Mucosa of gallbladder (tissue), 1 donor: ENCODE results near the gene ARHGEF1. TPM values are rescaled to one million over a fixed set of nuclear protein-coding genes. Genes with fewer than 3 reads are reported as not detected.
A peak's percentile ranks its signal among the peaks of the same experiment; 100 is the strongest.

Experiments used
- DNase-seq: peaks from one replicate; pipeline ENCODE4 v3.0.0-alpha.2; 2020; ENCODE audit warnings: low spot score
- total RNA-seq: library from RNA; stranded (reverse); gene quantifications from one replicate; pipeline ENCODE4 v1.2.1, GENCODE V29; 2021
- donor health status: DM: no; HTN: no; CAD: no.

The ARHGEF1 gene
- total RNA-seq, 1 donor from 2014 or later, result 115 TPM

DNA sequence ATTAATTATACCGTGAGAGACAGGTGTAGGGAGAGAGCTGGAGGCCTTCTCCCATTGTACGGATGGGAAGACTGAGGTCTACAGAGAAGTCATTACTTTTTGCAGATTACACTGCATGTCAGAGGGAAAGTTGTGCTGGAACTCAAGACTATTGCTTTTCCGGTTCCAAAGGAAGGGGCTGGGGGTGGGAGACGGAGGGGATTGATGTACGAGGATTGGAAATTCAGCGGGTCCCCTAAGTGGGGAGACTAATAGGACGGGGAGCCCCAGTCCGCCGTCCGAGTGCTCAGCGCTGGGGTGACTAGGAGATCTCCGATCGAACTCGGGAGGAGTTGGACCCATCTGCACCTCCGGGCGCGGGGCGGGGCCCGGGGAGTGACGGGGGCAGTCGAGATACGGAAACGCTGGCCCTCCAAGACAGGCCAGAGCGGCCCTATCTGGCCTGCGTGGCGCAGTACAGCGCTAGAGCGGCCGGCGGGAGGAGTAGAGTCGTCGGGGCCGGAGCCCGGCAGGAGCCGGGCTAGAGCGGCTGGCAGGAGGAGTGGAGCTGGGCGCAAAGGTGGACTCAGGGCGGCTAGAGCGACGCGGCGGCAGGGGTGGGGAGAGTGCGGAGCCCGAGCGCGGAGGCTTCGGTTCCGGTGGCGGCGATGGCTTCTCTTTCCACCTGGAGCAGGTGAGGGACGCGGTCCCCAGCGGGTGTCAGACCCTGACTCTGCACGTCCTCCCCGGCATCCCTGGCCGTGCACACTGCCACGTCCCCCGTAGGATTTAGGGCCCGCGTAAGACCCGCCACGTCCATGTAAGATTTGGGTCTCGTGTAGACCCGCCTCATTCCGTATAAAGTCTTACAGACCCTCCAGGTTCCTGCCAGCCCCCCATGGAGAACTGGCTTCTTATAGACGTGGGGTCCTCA is 1.1 kb downstream of the ARHGEF1 start:
- peak; percentile 96 for DNase-seq

- peak; percentile 29 for DNase-seq
Measured at GRCh38 chr19:41886761-41887710, 4.1 kb downstream of the ARHGEF1 start.

- peak; percentile 60 for DNase-seq
Measured at GRCh38 chr19:41887711-41888382, 4.9 kb downstream of the ARHGEF1 start.

GRCh38 chr19:41888926-41889325 is 5.9 kb downstream of the ARHGEF1 start:
- DNase-seq, result no peak

- DNase-seq, result no peak
Measured at GRCh38 chr19:41889896-41890295, 6.9 kb downstream of the ARHGEF1 start.

- no peak for DNase-seq
Measured at GRCh38 chr19:41890936-41891335, 8.0 kb downstream of the ARHGEF1 start.

DNA sequence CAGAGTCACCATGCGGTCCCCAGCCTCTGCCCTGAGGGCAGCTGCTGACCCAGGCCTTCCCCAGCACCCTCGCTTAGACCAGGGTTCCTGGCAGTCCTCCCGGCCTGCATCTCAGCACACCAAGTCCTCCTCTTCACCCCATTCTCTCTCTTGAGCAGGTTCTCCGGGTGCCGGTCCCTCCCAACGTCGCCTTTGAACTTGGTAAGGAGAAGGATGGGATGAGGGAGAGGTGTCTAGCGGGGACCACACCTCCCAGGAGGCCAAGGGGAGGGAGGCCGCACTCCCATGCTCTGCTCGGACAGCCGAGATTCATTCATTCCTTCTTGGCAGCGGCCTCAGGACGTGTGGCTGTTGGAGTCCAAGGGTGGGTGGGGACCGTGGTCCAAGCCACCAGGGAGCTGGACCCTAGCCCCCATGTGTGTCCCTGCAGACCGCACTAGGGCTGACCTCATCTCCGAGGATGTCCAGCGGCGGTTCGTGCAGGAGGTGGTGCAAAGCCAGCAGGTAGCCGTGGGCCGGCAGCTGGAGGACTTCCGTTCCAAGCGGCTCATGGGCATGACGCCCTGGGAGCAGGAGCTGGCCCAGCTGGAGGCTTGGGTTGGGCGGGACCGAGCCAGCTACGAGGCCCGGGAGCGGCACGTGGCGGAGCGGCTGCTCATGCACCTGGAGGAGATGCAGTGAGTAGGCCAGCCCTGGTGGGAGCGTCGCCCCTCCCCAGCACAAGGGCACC is 9.4 kb downstream of the ARHGEF1 start:
- no peak for DNase-seq

DNA sequence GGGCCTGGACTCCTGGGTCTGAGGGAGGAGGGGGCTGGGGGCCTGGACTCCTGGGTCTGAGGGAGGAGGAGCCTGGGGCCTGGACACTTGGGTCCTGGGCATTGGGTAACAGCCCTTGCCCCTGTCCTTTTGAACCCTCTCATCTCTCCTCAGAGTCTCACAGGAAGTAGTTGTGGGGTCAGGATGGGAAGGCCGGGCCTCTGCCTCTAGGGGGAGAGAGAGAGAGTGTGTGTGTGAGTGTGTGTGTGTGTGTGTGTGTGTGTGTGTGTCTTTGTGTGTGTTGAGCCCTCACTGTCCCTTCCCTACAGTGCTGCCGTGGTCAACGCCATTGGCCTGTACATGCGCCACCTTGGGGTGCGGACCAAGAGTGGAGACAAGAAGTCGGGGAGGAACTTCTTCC is 10.9 kb downstream of the ARHGEF1 start:
- no peak for DNase-seq

DNA sequence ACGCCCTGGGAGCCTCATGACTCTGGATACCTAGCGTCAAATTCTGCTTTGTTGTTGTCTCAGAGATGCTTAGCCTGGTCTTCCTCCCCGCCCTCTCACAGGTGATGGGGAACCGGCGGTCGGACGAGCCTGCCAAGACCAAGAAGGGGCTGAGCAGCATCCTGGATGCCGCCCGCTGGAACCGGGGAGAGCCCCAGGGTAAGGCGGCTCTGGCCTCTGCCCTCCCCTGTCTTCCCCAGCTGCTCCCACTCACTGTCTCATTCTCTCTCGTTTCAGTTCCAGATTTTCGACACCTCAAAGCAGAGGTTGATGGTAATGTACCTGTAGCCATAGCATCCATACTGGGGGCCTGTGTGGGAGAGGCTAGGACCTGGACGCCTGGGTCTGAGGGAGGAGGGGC is 11.4 kb downstream of the ARHGEF1 start:
- DNase-seq, result no peak

DNA sequence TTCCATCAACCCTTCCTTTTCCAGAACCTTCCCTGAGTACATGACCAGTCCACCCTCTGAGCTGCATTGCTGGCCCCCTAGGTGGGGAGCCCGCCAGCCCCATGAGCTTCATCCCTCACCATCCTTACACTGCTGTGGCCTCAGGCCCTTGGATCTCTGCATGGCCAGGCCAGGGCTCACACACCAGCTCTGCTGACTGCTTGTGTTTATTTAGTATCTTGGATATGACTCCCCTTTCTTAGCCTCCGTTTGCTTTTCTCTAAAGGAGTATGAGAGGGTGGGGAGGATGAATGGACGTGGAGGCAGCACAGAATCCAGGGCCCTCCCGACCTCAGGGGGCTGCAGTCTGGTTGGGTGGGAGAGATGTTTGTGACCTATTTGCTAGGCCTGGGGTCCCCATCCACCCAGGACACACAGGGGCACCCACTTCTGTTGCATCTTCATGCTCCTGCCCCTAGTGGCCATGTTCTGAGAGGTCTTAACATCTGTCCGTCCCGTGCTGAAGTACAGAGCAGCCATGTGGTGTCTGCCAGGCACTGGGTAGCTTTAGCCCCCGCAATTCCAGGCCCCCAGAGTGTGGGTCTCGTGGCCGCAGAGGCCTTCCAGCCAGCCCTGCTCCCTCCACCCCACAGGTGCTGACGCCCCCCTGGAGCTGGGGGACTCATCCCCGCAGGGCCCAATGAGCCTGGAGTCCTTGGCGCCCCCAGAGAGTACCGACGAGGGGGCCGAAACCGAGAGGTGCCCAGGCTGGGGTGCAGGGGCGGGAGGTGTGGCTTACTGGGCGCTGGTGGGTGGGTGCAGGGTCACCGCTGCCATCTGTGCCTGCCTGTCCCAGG is 13.0 kb downstream of the ARHGEF1 start:
- no peak for DNase-seq

DNA sequence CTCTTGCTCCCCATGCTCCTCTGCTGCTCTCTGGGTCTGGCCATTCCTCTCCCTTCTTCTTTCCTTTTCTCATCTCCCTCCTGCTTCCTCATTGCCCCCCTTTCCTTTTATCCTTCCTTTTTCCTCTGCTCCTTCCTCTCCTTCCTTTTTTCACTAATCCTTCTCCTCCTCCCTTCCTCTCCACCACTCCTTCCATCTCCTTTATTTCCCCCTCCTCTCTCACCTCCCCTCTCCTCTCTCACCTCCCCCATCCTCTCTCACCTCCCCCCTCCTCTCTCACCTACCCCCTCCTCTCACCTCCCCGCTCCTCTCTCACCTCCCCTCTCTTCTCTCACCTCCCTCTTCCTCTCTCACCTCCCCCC is 13.6 kb downstream of the ARHGEF1 start:
- DNase-seq, result no peak

DNA sequence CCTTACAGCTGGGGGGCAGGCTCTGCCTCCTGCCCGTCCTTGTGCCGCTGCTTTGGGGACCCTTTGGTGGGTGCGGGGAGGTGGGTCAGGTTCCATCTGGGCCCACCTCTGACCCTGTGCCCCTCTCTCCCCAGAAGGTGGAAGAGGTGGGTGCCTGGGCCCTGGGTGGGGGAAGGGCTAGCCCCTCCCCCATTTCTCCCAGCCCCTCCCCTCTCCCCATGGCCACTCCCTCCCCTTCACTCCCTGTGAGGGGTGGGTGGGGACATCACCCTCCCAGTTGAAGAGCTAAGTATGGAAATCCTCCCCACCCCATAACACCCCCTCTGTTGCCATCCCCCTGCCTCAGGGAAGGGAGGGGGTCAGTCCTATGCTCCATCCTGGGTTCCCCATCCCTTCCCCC is 14.2 kb downstream of the ARHGEF1 start:
- no peak for DNase-seq

- DNase-seq, result no peak
Measured at GRCh38 chr19:41897820-41898219, 14.8 kb downstream of the ARHGEF1 start.

DNA sequence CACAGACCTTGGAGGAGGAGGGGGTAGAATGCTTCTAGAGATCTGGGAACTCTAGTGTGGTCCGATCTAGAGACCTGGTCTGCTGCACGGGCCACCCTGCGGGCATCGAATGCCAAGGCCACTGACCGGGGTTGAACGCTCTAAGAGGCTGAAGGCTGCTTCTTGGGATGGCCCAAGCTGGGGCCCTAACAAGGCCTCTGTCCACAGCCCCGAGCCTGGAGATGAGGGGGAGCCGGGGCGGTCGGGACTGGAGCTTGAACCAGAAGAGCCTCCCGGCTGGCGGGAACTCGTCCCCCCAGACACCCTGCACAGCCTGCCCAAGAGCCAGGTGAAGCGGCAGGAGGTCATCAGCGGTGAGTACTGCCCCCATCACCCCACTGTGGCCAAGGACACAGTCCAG is 15.3 kb downstream of the ARHGEF1 start:
- no peak for DNase-seq

- no peak for DNase-seq
Measured at GRCh38 chr19:41901707-41902360, 18.9 kb downstream of the ARHGEF1 start.

GRCh38 chr19:41902594-41902993 is 19.6 kb downstream of the ARHGEF1 start:
- DNase-seq, result no peak

DNA sequence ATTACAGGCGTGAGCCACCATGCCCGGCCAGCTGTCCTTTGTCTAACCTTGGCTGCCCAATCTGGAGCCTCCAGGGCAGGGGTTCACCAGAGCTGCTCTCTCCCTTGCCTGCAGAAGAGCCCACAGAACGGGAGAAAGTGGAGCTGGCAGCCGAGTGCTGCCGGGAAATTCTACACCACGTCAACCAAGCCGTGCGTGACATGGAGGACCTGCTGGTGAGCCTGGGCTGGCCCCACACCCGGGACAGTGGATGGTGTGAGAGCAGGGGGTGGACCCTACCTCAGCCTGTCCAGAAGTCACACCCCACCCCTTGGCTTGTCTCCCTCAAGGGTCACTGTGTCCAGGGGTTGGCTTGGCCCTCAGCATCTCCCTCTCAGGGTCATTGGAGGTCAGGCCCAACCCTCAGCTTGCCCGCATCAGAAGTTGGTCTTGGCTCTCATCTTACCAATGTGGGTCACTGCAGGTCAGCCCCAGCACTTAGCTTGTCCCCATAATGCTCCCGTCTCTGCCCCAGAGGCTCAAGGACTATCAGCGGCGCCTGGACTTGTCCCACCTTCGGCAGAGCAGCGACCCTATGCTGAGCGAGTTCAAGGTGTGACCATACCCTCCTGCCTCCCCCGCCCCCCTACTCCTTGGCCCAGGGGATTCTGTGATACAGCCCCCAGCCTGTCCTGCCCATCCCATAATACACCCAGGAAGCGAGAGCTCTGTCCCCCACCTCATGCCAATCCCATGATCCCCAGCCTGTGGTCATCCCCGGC is 20.4 kb downstream of the ARHGEF1 start:
- no peak for DNase-seq

- DNase-seq, result peak; percentile 86
Measured at GRCh38 chr19:41904118-41904870, 21.3 kb downstream of the ARHGEF1 start.
